Kidney (tissue), 14 donors: ENCODE data around the gene NFKBIE. TPM values are rescaled to one million over a fixed set of nuclear protein-coding genes. Genes with fewer than 3 reads are reported as not detected.
"Not testable (repeated sequence)": the region's sequence is repeated elsewhere in the genome, so short reads cannot be mapped to it uniquely, and the experiment has no call there.

ENCODE experiments used
- DNase-seq, 5 donors: peaks; one replicate each; pipeline ENCODE4 v3.0.0-alpha.2; 2013 to 2020
- FAIRE-seq: peaks from 2 replicates; lab custom pipeline; 2012; peaks lifted over from hg19 to GRCh38; lab: Jason Lieb, UNC
- H3K27ac ChIP-seq, 2 donors: one replicate each; pipeline ENCODE4 v1.7.0; 2013; ENCODE audit warnings: low read depth in 2 of 2, low read length in 2 of 2, inconsistent platforms in 1 of 2
- H3K27me3 ChIP-seq: one replicate; pipeline ENCODE4 v1.7.1; 2013; ENCODE audit warnings: low read length, inconsistent platforms; ENCODE audit not compliant: control insufficient read depth, insufficient read depth
- H3K36me3 ChIP-seq, 3 donors: one replicate each; pipeline versions ENCODE4 v1.7.0 to v1.7.1; 2013; ENCODE audit warnings: low read length in 3 of 3, control low read depth in 1 of 3, inconsistent platforms in 1 of 3; ENCODE audit not compliant: insufficient read depth in 3 of 3, control insufficient read depth in 2 of 3
- H3K4me1 ChIP-seq, 3 donors: one replicate each; pipeline versions ENCODE4 v1.7.0 to v1.7.1; 2013; ENCODE audit warnings: low read length in 3 of 3, inconsistent platforms in 1 of 3, low read depth in 1 of 3; ENCODE audit not compliant: control insufficient read depth in 2 of 3, insufficient read depth in 2 of 3
- H3K4me3 ChIP-seq, 3 donors: one replicate each; pipeline versions ENCODE4 v1.7.0 to v1.8.1; 2013; ENCODE audit warnings: low read length in 3 of 3, control low read depth in 1 of 3, inconsistent platforms in 1 of 3
- H3K9ac ChIP-seq, 3 donors: one replicate each; pipeline versions ENCODE4 v1.7.0 to v1.7.1; 2013; ENCODE audit warnings: low read length in 3 of 3, control low read depth in 1 of 3, inconsistent platforms in 1 of 3
- H3K9me3 ChIP-seq, 3 donors: one replicate each; pipeline versions ENCODE4 v1.7.0 to v1.7.1; 2013; ENCODE audit warnings: low read length in 3 of 3, control low read depth in 1 of 3, inconsistent platforms in 1 of 3; ENCODE audit not compliant: control insufficient read depth in 2 of 3, insufficient read depth in 1 of 3
- intact Hi-C: fragments of 100-400 bp; cut with DNase I; formaldehyde crosslinking; loops from one replicate; pipeline ENCODE4 v1.11.1; 2022
- polyA plus RNA-seq: library from polyadenylated mRNA; stranded (reverse); fragments of 350-450 nt; fragmentation: Illumina TruSeq; extraction: RNeasy Lipid Tissue Mini Kit (QIAGEN cat#74804); gene quantifications from one replicate; pipeline ENCODE4 v1.2.3, GENCODE V29; 2014; ENCODE audit warnings: low read depth, low replicate concordance; ENCODE audit not compliant: insufficient read depth
- total RNA-seq: library from RNA; stranded (reverse); fragmentation: NEBNext Ultra II Directional; extraction: Animal tissue kit (Norgen Biotek cat#: 25700); gene quantifications from one replicate; pipeline ENCODE4 v1.2.1, GENCODE V29; 2021
- TF ChIP-seq, protein P1 (sequence below): IDR thresholded peaks from 3 replicates; pipeline ENCODE4 v1.5.1; 2012; ENCODE audit warnings: mild to moderate bottlenecking, moderate library complexity, borderline replicate concordance; ENCODE audit not compliant: insufficient read depth; ENCODE audit errors: extremely low read depth
- donor health status: control.
- donor health status: control.
- donor health status: control.
- donor health status: control.
- donor health status: control.
- donor health status: DM: yes; HTN: yes; CAD: no.
- donor health status: Normal renal cell carcinoma (clear cell type).

The NFKBIE gene
- total and polyA plus RNA-seq, 2 donors from 2014 or later: 12.6 to 19.0 TPM

DNA sequence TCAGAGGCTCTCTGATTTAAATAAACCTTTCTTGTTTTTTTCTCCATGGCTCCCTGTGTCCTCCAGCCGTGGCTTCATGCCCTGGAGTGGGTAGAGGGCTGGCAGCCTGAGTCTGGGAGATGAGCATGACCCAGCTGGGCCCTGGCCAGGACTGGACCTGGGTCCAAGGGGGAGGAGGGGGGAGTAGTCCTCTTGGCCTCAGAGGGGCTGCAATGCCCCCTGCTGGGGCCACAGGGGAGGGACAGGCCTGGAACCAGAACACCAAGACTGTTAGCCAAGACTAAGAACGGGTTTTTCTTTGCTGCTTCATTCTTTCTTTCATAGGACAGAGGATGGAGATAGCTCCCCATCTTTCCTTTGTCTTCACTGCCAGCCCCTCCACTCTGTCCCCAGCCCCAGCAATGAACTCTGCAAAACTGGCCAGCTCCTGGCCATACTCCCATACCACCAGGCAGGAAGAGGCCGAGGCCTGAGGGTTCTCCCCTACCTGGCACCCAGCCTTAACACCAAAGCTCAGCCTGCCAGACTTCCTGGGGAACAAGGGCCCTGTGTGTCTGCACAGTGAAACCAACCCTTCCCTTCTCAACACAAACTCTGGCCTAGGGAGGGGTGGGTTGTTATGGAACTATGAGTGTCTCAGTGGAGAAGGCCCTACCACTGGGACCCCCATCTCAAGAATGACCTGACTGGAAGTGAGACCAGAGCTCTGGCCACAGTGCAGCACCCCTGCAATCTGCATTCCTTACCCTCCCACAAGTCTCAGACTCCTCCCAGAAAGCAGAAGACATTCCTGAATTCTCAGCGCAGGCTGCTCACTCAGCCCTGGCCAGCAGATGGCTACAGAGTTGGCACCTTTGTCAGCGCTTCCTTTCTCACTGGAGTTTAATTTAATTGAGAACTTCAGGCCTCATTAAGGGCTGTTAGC lies 31.0 kb downstream of the NFKBIE start:
- intact Hi-C loops: no loop called here
- TF ChIP-seq, protein P1, sequence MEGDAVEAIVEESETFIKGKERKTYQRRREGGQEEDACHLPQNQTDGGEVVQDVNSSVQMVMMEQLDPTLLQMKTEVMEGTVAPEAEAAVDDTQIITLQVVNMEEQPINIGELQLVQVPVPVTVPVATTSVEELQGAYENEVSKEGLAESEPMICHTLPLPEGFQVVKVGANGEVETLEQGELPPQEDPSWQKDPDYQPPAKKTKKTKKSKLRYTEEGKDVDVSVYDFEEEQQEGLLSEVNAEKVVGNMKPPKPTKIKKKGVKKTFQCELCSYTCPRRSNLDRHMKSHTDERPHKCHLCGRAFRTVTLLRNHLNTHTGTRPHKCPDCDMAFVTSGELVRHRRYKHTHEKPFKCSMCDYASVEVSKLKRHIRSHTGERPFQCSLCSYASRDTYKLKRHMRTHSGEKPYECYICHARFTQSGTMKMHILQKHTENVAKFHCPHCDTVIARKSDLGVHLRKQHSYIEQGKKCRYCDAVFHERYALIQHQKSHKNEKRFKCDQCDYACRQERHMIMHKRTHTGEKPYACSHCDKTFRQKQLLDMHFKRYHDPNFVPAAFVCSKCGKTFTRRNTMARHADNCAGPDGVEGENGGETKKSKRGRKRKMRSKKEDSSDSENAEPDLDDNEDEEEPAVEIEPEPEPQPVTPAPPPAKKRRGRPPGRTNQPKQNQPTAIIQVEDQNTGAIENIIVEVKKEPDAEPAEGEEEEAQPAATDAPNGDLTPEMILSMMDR: peak; percentile 60
- peak; percentile 81 to 93 (median 83) for DNase-seq
- H3K27me3 ChIP-seq: no peaks in the 10 kb centered on the region
- H3K9me3 ChIP-seq: no peaks in the 10 kb centered on the region
- no peak overlapping the region for H3K4me3 ChIP-seq
- H3K36me3 ChIP-seq: peaks cover 0 to 5% (median 0%) of the 10 kb centered on the region in 3 donors
- H3K9ac ChIP-seq: peak overlapping the region in 1 of 3 donors; percentile 38
- FAIRE-seq: no peak
- H3K27ac ChIP-seq: peak overlapping the region; percentile 26 to 53
- H3K4me1 ChIP-seq: peaks cover 0 to 28% (median 27%) of the 10 kb centered on the region in 3 donors

DNA sequence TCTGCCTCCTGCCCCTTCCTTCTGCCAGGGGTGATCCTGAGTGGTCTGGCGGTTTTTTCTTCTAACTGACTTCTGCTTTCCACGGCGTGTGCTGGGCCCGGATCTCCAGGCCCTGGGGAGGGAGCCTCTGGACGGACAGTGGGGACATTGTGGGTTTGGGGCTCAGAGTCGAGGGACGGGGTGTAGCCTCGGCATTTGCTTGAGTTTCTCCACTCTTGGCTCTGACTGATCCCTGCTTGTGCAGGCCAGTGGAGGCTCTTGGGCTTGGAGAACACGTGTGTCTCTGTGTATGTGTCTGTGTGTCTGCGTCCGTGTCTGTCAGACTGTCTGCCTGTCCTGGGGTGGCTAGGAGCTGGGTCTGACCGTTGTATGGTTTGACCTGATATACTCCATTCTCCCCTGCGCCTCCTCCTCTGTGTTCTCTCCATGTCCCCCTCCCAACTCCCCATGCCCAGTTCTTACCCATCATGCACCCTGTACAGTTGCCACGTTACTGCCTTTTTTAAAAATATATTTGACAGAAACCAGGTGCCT lies 31.7 kb downstream of the NFKBIE start:
- Histone ChIP-seq H3K9ac (no peak overlapping the region), H3K27ac (no peak overlapping the region), H3K27me3 (no peaks in the 10 kb centered on the region), H3K36me3 (peaks cover 0 to 5% (median 0%) of the 10 kb centered on the region in 3 donors), H3K9me3 (no peaks in the 10 kb centered on the region), H3K4me3 (no peak overlapping the region), H3K4me1 (peaks cover 0 to 28% (median 27%) of the 10 kb centered on the region in 3 donors)
- intact Hi-C loops: no loop called here
- TF ChIP-seq, protein P1: no peak
- FAIRE-seq (no peak), DNase-seq (no peak)

DNA sequence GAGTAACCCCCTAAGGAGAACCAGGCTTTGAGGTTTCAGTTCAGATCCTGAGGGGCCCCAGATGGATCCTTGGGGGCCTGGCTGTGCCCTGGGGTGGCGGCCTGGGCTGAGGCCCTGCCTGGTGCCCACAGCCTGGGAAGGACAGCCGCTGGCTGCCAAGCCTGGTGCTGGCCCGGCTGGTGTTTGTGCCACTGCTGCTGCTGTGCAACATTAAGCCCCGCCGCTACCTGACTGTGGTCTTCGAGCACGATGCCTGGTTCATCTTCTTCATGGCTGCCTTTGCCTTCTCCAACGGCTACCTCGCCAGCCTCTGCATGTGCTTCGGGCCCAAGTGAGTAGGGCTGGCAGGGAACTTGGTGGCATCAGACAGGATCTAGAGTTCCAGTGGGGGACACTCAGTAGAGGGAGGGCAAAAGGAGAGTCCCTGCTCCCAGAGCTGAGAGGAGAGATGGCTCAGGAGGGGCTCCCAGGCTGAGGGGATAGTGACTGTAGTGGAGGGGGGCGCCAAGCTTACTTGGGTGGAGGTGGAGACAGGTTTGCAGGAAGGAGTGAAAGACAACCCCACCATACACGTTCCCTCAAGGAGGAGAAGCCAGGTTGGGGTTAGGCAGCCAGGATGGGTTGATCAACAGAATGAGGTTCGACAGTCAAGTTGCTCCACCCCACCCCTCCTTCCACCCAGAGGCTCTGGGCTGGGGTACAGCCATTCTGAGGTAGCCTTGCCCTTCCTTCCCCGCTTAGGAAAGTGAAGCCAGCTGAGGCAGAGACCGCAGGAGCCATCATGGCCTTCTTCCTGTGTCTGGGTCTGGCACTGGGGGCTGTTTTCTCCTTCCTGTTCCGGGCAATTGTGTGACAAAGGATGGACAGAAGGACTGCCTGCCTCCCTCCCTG lies 32.4 kb downstream of the NFKBIE start:
- Histone ChIP-seq H3K4me1 (peaks cover 0 to 28% (median 24%) of the 10 kb centered on the region in 3 donors), H3K36me3 (peaks cover 0 to 5% (median 0%) of the 10 kb centered on the region in 3 donors), H3K9me3 (no peaks in the 10 kb centered on the region), H3K27me3 (no peaks in the 10 kb centered on the region), H3K9ac (no peak overlapping the region), H3K4me3 (no peak overlapping the region), H3K27ac (no peak overlapping the region)
- intact Hi-C loops: no loop called here
- FAIRE-seq (no peak), DNase-seq (no peak)
- TF ChIP-seq, protein P1: no peak

DNA sequence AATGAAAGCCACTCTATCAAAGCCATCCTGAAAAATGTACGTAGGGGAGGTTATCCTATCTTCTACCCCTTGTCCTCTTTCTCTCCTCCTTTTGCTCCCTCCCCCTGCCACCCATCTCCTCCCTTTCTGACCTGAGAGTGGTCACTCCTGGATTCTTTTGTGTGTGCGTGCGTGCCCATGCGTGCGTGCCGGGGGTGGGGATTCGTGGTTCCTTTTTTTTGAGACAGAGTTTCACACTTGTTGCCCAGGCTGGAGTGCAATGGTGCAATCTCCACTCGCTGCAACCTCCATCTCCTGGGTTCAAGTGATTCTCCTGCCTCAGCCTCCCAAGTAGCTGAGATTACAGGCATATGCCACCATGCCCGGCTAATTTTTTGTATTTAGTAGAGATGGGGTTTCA lies 33.9 kb downstream of the NFKBIE start:
- DNase-seq, H3K9me3 ChIP-seq, H3K9ac ChIP-seq, H3K27me3 ChIP-seq, H3K36me3 ChIP-seq, H3K27ac ChIP-seq, intact Hi-C loops, FAIRE-seq, H3K4me3 ChIP-seq: not testable (repeated sequence)
- peaks cover 0 to 28% (median 24%) of the 10 kb centered on the region in 3 donors for H3K4me1 ChIP-seq
